SH-SY5Y (cell line): ENCODE measurements around the gene CFAP299.

ENCODE experiments used
- GATA2 ChIP-seq: IDR thresholded peaks from 2 replicates; pipeline ENCODE4 v1.6.1; 2011; ENCODE audit warnings: mild to moderate bottlenecking, low read depth, low read length
- GATA3 ChIP-seq: IDR thresholded peaks from 2 replicates; pipeline ENCODE4 v1.6.1; 2011; ENCODE audit warnings: low read depth, mild to moderate bottlenecking, low read length, moderate library complexity

DNA sequence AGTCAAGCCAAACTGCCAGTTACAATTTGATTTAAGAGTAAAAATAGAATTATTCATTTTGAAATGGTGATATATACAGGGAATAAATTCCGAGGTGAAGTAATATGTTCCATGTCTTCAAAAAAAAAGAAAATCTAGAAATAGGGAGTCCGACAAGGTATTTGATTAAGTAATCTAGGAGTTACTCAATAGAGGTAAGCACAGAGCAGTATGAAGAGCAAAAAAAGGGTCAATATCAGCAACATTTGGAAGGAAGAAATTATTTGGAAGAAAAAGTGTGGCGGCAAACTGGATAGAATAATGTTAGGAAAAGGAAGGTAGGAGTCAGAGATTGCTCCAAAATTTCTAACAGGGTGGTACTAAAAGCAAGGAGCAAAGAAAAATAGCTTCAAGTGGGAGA lies 581.2 kb downstream of the CFAP299 start:
- no peak for TF ChIP-seq GATA3
- no peak for TF ChIP-seq GATA2
